EH (cell line): ENCODE results near the gene PHLDB2.

Source experiments
- DNase-seq: peaks from one replicate; pipeline ENCODE4 v3.0.0-alpha.2; 2015; ENCODE audit warnings: low read depth

PHLDB2 gene

DNA sequence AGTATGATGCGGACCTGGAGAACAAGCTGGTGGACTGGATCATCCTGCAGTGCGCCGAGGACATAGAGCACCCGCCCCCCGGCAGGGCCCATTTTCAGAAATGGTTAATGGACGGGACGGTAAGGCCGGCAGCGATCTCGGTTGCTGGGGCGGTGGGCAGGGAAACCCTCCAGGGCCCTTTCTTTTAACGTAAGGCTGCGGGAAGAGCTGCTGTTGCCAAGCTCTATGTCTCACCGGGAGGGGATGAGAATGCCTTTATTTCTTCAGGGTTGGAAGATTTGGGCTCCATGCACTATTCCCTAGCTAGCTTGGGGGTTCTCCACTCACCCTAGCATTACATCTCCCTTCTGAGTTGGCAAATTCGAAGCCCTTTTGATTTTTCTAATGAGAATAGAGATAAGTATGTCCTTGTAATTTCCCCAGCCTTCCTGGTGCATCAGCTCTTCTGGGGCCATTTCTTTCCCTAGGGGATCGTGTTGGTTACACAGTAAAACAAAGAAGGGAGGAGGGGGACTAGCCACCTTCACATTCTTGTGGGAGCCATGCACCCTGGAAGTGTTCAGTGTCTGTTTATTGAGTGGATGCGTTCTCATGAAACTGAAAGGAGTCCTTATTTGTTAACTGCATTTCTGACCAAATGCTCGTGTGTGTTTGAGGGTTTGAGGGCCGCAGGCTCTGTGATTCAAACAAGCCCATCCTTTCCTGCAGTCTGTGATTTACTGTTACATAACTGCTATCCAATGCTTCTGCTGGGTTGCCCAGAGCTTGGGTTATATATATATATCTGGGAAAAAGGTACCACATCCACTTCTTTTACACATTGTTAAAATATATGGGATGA is 140.6 kb downstream of the PHLDB2 start:
- peak; percentile 16 for DNase-seq

DNA sequence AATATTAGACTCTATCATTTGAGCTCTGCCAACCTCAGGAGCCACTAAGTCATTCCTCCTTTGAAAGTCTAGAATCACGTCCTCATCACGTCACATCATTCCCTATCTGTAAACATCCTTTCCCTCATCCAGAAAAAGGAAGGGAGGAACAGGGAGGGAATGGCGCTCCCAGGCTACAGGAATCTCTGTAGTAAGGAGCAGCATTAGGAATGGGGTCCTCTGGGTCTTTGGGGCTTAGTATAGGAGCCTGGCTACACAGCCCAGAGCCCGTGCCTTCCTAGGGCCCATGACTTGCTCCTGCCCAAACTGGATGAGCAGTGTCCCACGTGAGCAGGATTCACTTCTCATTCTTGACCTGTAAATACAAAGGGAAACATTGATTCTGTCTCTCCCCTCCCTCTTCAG is 141.3 kb downstream of the PHLDB2 start:
- no peak for DNase-seq

DNA sequence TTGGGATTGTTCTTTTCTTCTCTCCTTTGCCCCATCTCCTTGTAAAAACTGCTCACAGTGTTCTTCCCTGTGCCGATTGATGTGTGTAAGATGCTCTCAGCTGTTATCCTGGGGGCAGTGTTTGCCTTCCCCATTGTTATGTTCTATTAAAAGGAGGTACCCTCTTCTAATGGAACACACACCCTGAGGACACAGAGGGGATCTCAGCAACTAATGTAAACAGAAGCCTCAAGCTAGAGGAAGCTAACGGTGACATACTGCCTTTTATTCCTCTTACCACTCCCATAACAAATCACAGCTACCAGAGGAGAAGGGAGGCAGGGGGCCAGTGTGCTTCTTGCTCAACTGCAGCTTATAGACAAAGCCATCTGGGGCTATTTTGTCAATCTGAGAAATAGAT is 141.9 kb downstream of the PHLDB2 start:
- DNase-seq: no peak

DNA sequence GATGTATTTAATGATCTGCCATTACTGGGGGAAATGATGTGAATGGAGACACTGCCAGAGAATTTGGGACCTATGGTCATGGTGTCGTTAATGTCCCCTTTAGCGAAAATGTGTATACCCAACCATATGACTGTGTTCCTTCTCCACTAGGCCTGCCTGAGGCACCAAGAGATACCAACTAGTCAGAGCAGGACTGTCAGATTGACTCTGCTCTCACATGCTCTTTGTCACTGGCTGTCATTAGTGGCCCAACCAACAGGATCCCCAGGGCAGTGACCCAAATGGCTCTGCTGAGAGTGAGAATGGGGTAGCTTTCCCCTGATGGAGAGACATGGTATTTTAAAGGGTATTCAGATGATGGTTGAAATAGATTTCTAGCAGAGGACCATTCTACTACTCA is 142.5 kb downstream of the PHLDB2 start:
- DNase-seq: no peak

DNA sequence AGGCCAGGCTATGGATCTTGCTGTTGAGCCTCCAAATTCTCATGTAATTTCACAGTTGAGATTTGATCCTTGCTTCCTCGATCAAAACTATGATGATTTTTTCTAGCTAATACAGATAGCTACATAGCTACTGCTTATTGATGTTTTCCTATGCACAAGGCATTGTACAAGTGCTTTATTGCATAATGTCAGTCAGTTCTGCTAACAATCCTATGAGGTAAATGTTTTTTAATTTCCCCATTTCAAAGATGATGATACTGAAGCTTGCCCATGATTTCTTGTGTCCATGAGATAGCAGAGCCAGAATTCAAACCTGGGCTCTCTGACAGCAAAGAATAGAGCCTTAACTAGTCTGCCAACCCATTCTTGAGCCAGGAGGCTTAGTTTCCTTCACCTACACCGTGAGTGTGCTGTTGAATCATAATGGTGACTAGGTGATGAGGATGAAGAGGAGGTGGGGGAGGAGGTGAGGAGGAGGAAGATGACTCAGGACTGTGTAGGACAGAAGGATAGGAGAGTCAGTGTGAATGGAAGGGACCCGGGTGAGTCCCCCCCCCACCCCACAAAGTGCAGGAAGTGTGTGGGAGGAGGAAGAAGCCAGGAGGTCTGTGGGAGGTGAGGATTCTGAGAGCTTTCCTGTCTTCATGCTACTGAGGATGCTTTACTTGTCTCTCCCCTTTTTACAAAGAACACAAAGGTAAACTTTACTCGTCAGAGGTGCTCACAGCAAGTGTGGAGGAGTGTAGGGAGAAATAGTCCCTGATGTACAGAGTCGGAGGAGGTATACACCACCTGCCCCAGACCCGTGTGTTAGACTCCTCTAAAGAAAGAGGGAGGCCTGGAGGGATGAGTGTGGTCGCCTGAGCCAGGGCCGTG is 143.3 kb downstream of the PHLDB2 start:
- DNase-seq: peak; percentile 32

DNA sequence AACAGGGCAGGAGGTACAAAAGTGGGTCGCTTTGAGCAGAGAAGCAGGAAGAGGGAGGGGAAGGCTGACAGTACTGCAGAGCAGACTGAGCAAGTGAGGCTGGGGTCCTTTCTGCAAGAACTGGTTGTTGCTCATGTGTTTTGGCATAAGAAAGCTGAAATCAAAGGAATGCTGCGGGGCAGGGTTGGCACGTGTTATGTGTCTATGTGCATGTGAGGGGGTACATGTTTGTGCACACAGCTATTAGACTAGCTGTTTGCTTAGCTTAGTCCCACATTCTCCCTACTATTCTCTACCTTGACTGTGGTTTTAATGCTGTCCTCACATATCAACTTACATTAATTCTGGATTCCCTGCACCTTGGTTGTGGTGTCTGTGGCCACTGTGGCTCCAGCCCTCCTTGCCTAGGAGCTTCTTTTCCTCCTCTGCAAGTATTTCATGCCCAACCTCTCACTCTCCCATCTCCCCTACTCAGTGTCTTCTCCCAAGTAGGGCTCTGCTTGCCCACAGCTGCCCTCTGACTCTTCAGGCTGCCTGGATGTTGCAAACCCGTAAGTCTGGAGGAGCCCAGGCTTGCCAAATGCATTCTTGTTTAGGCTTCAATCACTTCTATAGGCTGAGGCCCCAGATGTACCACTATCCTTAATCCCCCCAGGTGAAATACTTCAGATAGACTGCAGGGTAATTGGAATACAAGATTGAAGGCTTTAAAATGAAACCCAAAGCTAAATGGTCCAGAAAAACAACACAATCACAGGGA is 144.4 kb downstream of the PHLDB2 start:
- no peak for DNase-seq

DNA sequence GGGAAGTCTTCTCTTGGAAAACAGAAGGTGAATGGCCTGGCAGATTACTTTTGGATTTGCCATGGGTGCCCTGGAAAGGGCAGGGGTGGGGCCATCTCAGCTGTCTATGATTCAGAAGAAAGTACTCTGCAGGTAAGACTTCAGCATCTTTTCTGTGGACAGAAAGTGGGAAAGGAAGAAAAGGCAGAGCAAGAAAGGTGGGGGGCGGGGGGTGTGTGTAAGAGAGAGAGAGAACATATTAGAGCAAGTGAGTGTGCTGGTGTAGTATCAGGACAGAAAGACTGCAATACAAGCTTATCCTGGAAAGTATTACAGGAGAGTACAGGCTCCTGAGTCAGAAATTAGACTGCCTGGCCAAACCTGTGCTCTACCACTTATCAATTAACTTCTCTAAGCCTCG is 145.1 kb downstream of the PHLDB2 start:
- no peak for DNase-seq

DNA sequence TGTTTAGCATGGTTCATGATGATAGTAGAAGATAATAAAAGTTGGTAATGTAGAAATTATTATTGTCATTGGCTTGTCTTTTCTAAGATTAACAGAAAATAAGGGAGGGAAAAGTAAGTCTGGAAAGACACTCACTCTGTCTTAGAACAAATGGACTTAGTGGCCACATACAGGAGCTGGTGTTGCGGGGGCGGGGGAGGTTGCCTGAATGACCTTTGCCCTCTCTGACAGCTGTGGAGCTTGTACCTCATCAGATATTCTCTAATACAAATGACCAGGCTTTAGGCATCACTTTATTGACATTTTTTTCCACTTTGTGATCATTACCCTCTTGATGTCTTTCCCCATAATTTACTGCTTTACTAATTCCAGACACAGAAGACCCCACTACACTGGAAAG is 145.6 kb downstream of the PHLDB2 start:
- no peak for DNase-seq

DNA sequence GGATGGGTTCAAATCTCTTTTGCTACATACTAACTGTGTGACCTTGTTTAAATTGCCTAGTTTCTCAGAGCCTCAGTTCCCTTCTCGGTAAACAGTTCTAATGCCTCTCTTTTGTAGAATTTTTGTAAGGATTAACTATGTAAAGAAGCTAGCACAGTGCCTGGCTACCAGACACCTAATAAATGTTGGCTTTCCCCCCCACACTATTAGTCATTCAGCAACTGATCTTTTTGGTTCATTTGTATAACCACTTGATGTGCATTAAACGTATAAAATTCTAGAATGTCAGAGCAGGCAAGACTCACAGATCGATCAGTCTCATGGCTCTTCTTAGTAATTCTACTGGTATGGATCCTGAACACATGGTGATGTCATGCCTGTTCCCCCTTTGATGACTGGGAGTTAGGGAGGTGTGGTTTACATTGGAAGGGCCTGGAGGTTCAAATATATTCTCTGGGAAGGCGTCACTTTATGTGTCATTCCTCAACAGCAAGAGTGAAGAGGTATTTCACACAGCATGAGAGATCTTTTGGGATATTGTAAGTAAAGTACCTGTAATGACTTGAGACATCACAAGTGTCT is 146.1 kb downstream of the PHLDB2 start:
- DNase-seq: peak; percentile 34

DNA sequence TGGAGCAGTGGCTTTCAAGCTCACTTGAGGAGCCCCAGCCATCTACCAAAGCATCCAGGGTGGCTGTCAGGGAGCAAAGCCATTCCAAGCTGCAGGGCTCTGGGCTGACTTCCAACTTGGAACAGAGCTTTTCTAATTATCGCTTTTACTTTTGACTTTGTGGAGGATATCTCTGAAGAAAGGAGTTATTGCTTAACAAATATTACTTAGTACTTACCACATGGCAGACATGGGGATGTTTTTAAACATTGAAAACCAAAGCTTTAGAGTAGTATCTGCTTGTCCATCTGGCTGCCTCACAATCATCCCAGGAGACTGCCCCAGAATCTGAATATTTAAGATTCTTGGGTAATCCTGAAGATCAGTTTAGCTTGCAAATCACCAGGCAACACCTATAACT is 148.6 kb downstream of the PHLDB2 start:
- peak; percentile 91 for DNase-seq

DNA sequence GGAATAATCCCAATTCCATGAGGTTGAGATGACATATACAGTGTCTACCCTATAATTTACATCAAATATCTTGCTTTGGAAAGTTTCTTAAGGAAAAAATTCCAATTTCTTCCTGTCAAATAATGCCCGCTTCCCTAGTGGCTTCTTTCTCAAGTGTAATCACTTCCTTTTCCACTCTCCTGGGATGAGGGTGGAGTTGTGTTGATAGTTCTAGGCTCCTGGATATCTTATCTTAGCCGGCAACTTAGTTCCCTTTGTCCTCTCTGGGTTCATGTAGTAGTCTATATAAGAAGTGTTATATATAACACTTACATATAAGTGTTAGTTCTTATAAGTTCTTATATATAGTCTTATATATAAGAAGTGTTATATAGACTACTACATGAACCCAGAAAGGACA is 150.6 kb downstream of the PHLDB2 start:
- no peak for DNase-seq

DNA sequence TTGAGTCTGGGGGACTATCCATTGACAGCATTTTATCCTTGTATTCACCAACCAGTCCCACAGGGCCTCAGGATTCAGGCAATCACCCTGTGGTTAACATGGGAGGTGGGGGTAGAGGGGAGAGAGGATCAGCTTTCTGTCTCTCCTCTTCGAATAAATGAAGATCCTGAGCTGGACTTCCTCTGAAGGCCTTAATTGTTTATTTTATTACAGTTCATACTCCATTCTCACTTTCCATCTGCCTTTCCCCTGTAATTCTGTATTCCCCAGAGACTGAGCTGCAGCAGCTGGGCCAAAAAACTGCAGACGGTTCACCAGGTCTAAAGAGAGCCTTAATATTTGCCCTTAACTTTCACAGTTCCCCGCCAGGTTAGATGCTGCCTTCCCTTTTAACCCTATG is 151.6 kb downstream of the PHLDB2 start:
- no peak for DNase-seq

DNA sequence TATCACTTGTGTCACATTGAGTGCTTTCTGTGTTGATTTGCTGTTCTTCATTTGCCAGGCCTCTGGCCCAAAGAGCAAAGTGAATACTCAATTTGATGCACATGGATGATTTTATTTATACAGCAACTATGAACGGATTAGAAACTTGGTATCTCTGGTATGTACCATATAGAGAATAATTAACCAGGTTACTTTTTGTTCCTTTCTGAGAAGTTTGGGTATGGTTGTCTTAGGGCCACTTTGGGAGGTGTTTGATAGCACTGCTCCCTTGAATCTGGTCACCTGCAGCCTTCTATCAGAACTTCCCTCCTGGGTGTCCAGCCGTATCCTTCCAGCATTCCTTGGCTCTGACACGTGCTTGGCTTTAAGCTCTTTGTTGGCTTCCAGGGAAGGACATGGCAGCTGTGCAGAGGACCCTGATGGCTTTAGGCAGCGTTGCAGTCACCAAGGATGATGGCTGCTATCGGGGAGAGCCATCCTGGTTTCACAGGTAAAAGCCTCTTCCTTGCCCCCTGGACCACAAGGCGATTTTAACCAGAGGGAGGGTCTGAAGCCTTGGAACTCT is 152.4 kb downstream of the PHLDB2 start:
- no peak for DNase-seq

DNA sequence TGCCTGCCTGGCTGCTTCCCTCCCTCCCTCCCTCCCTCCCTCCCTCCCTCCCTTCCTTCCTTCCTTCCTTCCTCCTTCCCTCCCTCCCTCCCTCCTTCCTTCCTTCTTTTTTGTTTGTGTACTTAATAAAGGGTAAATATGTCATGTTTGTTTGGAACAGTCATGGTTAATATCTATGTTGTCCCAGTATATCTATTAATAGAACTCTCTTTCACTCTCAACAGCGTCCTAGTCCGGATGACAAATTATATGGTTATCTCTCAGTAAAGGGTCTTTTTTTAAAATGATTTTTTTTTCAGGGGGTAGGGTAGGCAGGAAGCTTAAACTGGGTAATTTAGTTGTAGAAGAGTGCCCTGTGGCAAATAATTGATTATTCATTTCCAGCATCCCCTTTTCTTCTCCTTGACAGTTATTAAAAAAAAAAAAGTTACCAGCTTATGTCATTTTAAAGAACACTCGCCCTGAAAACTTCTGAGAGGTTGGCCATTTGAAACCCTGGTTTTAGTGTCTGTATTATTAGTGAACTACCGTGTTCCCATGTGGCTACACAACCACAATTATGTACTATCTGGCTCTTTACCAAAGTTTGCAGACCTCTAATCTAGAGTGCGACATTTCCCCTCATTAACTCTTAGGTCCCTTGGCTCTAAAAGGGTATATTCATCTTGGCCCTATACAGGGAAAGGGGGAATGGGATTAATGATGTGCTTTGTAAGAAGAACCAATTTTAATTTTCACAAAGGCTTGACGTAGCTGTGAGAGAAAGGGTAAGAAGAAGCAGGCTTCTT is 153.3 kb downstream of the PHLDB2 start:
- DNase-seq: peak; percentile 26

DNA sequence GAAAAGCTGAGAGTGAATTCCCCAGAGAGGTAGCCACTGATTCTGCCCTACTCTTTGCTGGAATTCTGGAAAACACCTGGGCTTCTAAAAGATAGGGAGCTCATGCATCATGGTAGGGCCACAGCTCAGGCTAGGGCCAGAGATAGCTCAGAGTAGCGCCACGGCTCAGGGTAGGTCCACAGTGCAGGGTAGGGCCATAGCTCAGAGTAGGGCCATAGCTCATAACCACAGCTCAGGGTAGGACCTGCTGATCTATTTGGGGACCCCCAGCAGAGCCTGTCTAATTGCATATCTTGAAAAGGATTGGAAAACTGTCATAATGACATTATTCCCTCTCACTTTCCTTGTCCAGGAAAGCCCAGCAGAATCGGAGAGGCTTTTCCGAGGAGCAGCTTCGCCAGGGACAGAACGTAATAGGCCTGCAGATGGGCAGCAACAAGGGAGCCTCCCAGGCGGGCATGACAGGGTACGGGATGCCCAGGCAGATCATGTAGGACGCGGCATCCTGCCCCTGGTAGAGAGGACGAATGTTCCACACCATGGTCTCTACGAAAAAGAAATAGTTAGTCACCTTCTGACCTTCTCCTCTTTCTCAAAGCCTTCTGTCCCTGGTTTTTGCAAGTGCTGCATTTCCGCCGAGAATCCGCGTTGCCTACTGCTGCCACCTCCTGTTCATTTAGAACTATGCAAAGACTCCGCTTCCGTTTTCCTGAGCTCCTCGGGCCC is 154.2 kb downstream of the PHLDB2 start:
- peak; percentile 77 for DNase-seq

DNA sequence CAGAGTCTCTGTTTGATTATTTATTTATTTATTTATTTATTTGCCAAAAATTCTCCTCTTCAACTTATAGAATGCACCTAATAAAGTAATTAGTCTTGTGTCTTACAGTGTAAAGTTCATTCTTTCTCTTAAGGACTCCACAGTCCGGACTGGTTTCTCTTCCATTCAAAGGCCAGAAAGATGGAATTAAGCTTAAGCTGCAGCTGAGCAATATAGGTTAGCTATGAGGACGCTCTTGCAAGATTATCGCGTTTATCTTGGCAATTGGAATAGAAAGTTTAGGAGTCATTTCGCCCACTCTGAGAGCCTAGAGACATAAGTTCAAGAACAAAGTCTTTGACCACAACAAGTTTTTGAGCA is 154.7 kb downstream of the PHLDB2 start:
- no peak for DNase-seq

DNA sequence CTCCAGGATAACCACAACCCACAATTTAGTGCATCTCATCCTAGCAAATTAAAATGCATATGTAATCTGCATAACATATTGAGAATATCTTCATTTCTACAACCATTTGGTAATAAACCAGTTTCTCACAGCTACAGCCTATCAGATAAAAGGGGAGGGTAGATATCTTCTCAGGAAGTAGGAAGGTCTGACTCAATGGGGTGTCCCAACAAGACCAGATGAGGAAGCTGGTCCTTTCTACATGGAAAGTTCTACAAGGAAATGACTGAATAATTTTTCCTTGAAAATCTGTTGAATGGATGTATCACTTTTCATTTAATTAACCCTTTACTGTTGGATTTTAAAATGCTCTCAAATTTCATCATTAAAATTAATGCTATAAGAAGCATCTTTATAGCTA is 158.0 kb downstream of the PHLDB2 start:
- no peak for DNase-seq

DNA sequence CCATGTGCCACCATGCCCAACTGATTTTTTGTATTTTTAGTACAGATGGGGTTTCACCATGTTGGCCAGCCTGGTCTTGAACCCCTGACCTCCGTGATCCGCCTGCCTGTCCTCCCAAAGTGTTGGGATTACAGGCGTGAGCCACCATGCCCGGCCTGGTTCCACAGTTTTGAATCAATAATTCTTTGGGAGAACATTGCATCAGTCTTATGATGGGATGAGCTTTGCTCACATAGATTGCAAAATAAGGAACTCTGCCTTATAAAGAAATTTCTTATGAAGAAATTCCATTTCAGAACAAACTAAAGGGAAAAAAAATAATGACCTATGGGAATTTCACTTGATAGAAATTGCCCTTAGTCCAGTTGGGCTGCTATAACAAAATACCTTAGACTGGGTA is 159.6 kb downstream of the PHLDB2 start:
- no peak for DNase-seq

DNA sequence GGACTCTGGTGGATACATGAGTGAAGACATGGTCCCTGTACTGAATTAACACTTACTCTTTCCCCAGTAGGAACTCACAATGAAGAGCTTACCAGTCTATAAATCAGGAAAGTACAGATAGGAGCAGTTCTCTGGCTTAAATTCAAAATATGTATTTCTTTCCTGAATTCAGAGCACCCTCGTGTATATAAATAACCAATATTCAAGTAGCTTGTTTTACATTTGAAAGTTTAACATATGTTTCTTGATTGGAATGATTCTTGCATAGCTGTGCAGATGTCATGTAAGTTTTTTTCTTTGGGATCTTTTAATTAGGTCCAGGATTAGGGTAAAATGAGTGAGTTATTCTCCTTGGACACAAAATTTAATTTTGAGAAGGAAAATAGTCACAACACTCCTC is 160.7 kb downstream of the PHLDB2 start:
- no peak for DNase-seq

DNA sequence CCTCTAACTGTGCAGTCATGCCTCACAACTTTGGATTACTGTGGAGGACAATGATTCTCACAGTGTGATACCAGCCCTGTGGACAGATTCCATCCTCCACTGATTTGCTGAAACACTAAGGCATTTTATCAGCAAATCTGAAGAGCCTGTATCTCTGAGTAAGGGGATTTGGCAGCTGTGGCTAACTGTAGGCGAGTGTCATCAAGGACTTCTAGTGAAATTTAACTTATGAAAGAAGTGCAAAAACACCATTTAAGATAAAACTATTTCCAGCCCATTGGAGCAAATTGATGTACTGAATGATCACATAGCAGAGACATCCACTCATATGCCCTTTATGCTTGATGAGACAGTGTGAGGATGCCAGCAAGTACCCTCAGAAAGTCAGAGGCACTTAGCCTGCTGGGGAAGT is 161.6 kb downstream of the PHLDB2 start:
- DNase-seq: no peak
